HepG2 (cell line): Measurements from ENCODE around the gene FSD1. TPM values are rescaled to one million over a fixed set of nuclear protein-coding genes. Genes with fewer than 3 reads are reported as not detected.

Experiments
- AHDC1 ChIP-seq: sonication (generic); formaldehyde crosslinking; IDR thresholded peaks from 2 replicates; pipeline ENCODE4 v1.5.1; 2020; ENCODE audit warnings: mild to moderate bottlenecking, missing genetic modification reagents, borderline replicate concordance
- DRAP1 ChIP-seq: IDR thresholded peaks from 2 replicates; pipeline ENCODE4 v1.6.1; 2016; ENCODE audit warnings: missing genetic modification reagents, missing compliant biosample characterization
- HMG20B ChIP-seq: conservative IDR thresholded peaks from 2 replicates; pipeline ENCODE4 v1.6.1; 2016; ENCODE audit warnings: missing genetic modification reagents, missing compliant biosample characterization
- KMT2A ChIP-seq: sonication (generic); formaldehyde crosslinking; IDR thresholded peaks from 2 replicates; pipeline ENCODE4 v1.4.0; 2020; ENCODE audit warnings: missing genetic modification reagents
- MXD4 ChIP-seq: IDR thresholded peaks from 2 replicates; pipeline ENCODE4 v1.6.1; 2016; ENCODE audit warnings: mild to moderate bottlenecking, missing biosample characterization, missing genetic modification reagents
- RNF219 ChIP-seq: sonication (generic); formaldehyde crosslinking; IDR thresholded peaks from 2 replicates; pipeline ENCODE4 v1.5.0; 2020; ENCODE audit warnings: mild to moderate bottlenecking, missing genetic modification reagents
- SIN3B ChIP-seq: fragments of 150-350 bp; IDR thresholded peaks from 2 replicates; pipeline ENCODE4 v1.6.1; 2014; ENCODE audit warnings: low read length
- TERF1 ChIP-seq: sonication (generic); formaldehyde crosslinking; IDR thresholded peaks from 2 replicates; pipeline ENCODE4 v1.8.0; 2022; ENCODE audit warnings: mild to moderate bottlenecking, missing genetic modification reagents, moderate library complexity
- ZBTB33 ChIP-seq: sonication (generic); formaldehyde crosslinking; IDR thresholded peaks from 2 replicates; pipeline ENCODE4 v1.4.0; 2020; ENCODE audit warnings: missing genetic modification reagents
- ZFY ChIP-seq: sonication (generic); formaldehyde crosslinking; IDR thresholded peaks from 2 replicates; pipeline ENCODE4 v1.4.0; 2020; ENCODE audit warnings: missing genetic modification reagents
- ZKSCAN5 ChIP-seq: sonication (generic); formaldehyde crosslinking; IDR thresholded peaks from 2 replicates; pipeline ENCODE4 v1.5.1; 2020; ENCODE audit warnings: mild to moderate bottlenecking, missing genetic modification reagents
- ZNF343 ChIP-seq: sonication (generic); formaldehyde crosslinking; IDR thresholded peaks from 2 replicates; pipeline ENCODE4 v1.4.0; 2020; ENCODE audit warnings: mild to moderate bottlenecking, missing genetic modification reagents
- ZNF367 ChIP-seq: sonication (generic); formaldehyde crosslinking; IDR thresholded peaks from 2 replicates; pipeline ENCODE4 v1.4.0; 2020; ENCODE audit warnings: missing genetic modification reagents, borderline replicate concordance
- ZNF501 ChIP-seq: sonication (generic); formaldehyde crosslinking; IDR thresholded peaks from 2 replicates; pipeline ENCODE4 v1.5.1; 2020; ENCODE audit warnings: mild to moderate bottlenecking, moderate library complexity, missing genetic modification reagents
- ZNF558 ChIP-seq: sonication (generic); formaldehyde crosslinking; IDR thresholded peaks from 2 replicates; pipeline ENCODE4 v1.9.0; 2022; ENCODE audit warnings: mild to moderate bottlenecking, missing genetic modification reagents, borderline replicate concordance
- ZNF563 ChIP-seq: sonication (generic); formaldehyde crosslinking; IDR thresholded peaks from 2 replicates; pipeline ENCODE4 v1.8.0; 2022; ENCODE audit warnings: mild to moderate bottlenecking, moderate library complexity, missing genetic modification reagents
- polyA plus RNA-seq, 8 experiments: library from polyadenylated mRNA; depleted of rRNA in 3 of 8; stranded (reverse) in 7 of 8; unstranded in 1 of 8; fragments of >200 nt; fragmentation: Illumina TruSeq in 4 of 8; extraction: Trizol in 4 of 8; gene quantifications; 2 replicates each; pipeline versions ENCODE4 v1.2.1 to v1.2.3, GENCODE V29; 2011 to 2016; ENCODE audit warnings: low read depth in 4 of 8, missing spikeins in 1 of 8, mixed read lengths in 1 of 8; ENCODE audit not compliant: insufficient read depth in 1 of 8
- total RNA-seq, 5 experiments: library from RNA; depleted of rRNA; stranded (reverse); fragments of >200 nt; fragmentation: Illumina TruSeq; extraction: Trizol; gene quantifications; 2 replicates each; pipeline ENCODE4 v1.2.3, GENCODE V29; 2016; ENCODE audit warnings: low read depth in 1 of 5

Gene FSD1
- total and polyA plus RNA-seq, 2 of the 13 experiments (the other 11 are each of a cell fraction or from before 2014, with no cell fraction given), result 0.29 to 0.66 TPM

GRCh38 chr19:4310247-4311121 lies 6.1 kb downstream of the FSD1 start (continued):
- TF ChIP-seq ZBTB33 (CRISPR knock-in tag), result peak; percentile 77
- no peak for TF ChIP-seq SIN3B
- peak; percentile 76; the same call in 1 of the 2 replicates for TF ChIP-seq AHDC1 (CRISPR knock-in tag)
- TF ChIP-seq ZFY, result peak; percentile 84
- TF ChIP-seq RNF219 (CRISPR knock-in tag), result no peak
- no peak for TF ChIP-seq TERF1 (CRISPR knock-in tag)
- TF ChIP-seq ZNF343 (CRISPR knock-in tag), result no peak
- peak; percentile 57; the same call in 1 of the 2 replicates for TF ChIP-seq HMG20B (CRISPR knock-in tag)
- TF ChIP-seq ZNF367, result no peak
- no peak for TF ChIP-seq ZNF558 (CRISPR knock-in tag)
- no peak for TF ChIP-seq KMT2A (CRISPR knock-in tag)
- peak; percentile 60 for TF ChIP-seq DRAP1 (CRISPR knock-in tag)
- peak; percentile 67; the same call in 1 of the 2 replicates for TF ChIP-seq ZNF563 (CRISPR knock-in tag)
- peak; percentile 86 for TF ChIP-seq MXD4 (CRISPR knock-in tag)
- no peak for TF ChIP-seq ZKSCAN5 (CRISPR knock-in tag)
- TF ChIP-seq ZNF501, result peak; percentile 80
